Mucosa of descending colon (tissue), 3 donors: ENCODE results near the gene SMAD6. TPM values are rescaled to one million over a fixed set of nuclear protein-coding genes. Genes with fewer than 3 reads are reported as not detected.

Experiments
- ATAC-seq: fragments of 200-7000 bp; cut with Tn5 transposase; one replicate; pipeline ENCODE4 v1.9.1; 2020; ENCODE audit warnings: mild to moderate bottlenecking, moderate library complexity
- DNase-seq, 3 donors: peaks; one replicate each; pipeline ENCODE4 v3.0.0-alpha.2; 2020
- H3K36me3 ChIP-seq: fragments of 200-600 bp; one replicate; pipeline ENCODE4 v1.8.0; 2021; ENCODE audit warnings: low read depth, mild to moderate bottlenecking
- H3K4me1 ChIP-seq: fragments of 200-600 bp; one replicate; pipeline ENCODE4 v1.8.0; 2021; ENCODE audit warnings: low read depth, mild to moderate bottlenecking
- H3K4me3 ChIP-seq: fragments of 200-600 bp; one replicate; pipeline ENCODE4 v1.8.0; 2021; ENCODE audit warnings: mild to moderate bottlenecking
- H3K9me3 ChIP-seq: fragments of 200-600 bp; one replicate; pipeline ENCODE4 v1.8.0; 2021; ENCODE audit warnings: mild to moderate bottlenecking
- CTCF ChIP-seq: fragments of 200-600 bp; IDR thresholded peaks from one replicate; pipeline ENCODE4 v1.8.0; 2022; ENCODE audit warnings: antibody characterized with exemption, mild to moderate bottlenecking
- intact Hi-C, 2 donors: fragments of 100-400 bp; cut with DNase I in 1 of 2; cut with micrococcal nuclease in 1 of 2; formaldehyde crosslinking; loops; one replicate each; pipeline versions ENCODE4 v1.11.0 to v1.11.1; 2022; cut with DNase I, micrococcal nuclease
- total RNA-seq, 3 donors: library from RNA; stranded (reverse); fragmentation: NEBNext Ultra II Directional in 2 of 3; extraction: Animal tissue kit (Norgen Biotek cat#: 25700) in 2 of 3; gene quantifications; one replicate each; pipeline versions ENCODE4 v1.2.1 to v1.2.4, GENCODE V29; 2021 to 2023
- donor health status: DM: no; HTN: no; CAD: no; lungs with moderate emphysema.
- donor health status: DM: no; HTN: no; CAD: no.
- donor health status: DM: no; HTN: yes; CAD: no.

SMAD6 gene
- total RNA-seq, 3 donors from 2014 or later = 11.5 to 18.5 (median 12.8) TPM

- intact Hi-C loops = no loop called here
- H3K4me3 ChIP-seq = no peak overlapping the region
- peaks cover 10% of the 10 kb centered on the region for H3K4me1 ChIP-seq
- DNase-seq = no peak
- no peak for TF ChIP-seq CTCF
- no peak for ATAC-seq
- no peaks in the 10 kb centered on the region for H3K9me3 ChIP-seq
- no peaks in the 10 kb centered on the region for H3K36me3 ChIP-seq
Observed at GRCh38 chr15:66739287-66739686, 37.3 kb downstream of the SMAD6 start.

GRCh38 chr15:66740802-66741201 is 38.8 kb downstream of the SMAD6 start:
- ATAC-seq = peak; percentile 78
- H3K9me3 ChIP-seq = no peaks in the 10 kb centered on the region
- TF ChIP-seq CTCF = no peak
- DNase-seq = peak; percentile 67 to 74 (median 74)
- intact Hi-C loops = no loop called here
- H3K36me3 ChIP-seq = no peaks in the 10 kb centered on the region
- H3K4me1 ChIP-seq = peaks cover 10% of the 10 kb centered on the region
- H3K4me3 ChIP-seq = no peak overlapping the region

GRCh38 chr15:66741646-66742045 is 39.6 kb downstream of the SMAD6 start:
- intact Hi-C loops = no loop called here
- Histone ChIP-seq H3K4me1 (peaks cover 10% of the 10 kb centered on the region), H3K9me3 (no peaks in the 10 kb centered on the region), H3K4me3 (no peak overlapping the region), H3K36me3 (no peaks in the 10 kb centered on the region)
- TF ChIP-seq CTCF = no peak
- ATAC-seq (no peak), DNase-seq (no peak)

GRCh38 chr15:66742286-66742685 is 40.2 kb downstream of the SMAD6 start:
- ATAC-seq (no peak), DNase-seq (no peak)
- intact Hi-C loops = no loop called here
- Histone ChIP-seq H3K9me3 (no peaks in the 10 kb centered on the region), H3K4me3 (no peak overlapping the region), H3K36me3 (no peaks in the 10 kb centered on the region), H3K4me1 (peaks cover 10% of the 10 kb centered on the region)
- no peak for TF ChIP-seq CTCF

- Histone ChIP-seq H3K4me3 (no peak overlapping the region), H3K36me3 (no peaks in the 10 kb centered on the region), H3K4me1 (peaks cover 10% of the 10 kb centered on the region), H3K9me3 (no peaks in the 10 kb centered on the region)
- ATAC-seq (no peak), DNase-seq (no peak)
- intact Hi-C loops = no loop called here
- no peak for TF ChIP-seq CTCF
Observed at GRCh38 chr15:66743204-66743603, 41.2 kb downstream of the SMAD6 start.
